Activated T-helper 1 cell treated with anti-CD3 and anti-CD28 coated beads, Interleukin-12 subunit alpha, Interleukin-12 subunit beta, Interleukin-2, Interleukin-4 antibody, amounts not matched to agents 30 ng/mL and 10 ng/mL and 1 ng/mL, durations not matched to agents 14 hours and 24 hours and 36 hours (primary cell): Measurements from ENCODE around the gene PPARD. TPM values are rescaled to one million over a fixed set of nuclear protein-coding genes. Genes with fewer than 3 reads are reported as not detected.

Experiments used
- DNase-seq: peaks from one replicate; pipeline ENCODE4 v3.0.0; 2021; ENCODE audit warnings: low spot score
- H3K27ac Mint-ChIP-seq: one replicate; pipeline ENCODE4 v1.8.0; 2021; ENCODE audit warnings: mild to moderate bottlenecking, mixed read lengths
- H3K27me3 Mint-ChIP-seq: one replicate; pipeline ENCODE4 v1.8.0; 2022; ENCODE audit warnings: mild to moderate bottlenecking, moderate library complexity, mixed read lengths; ENCODE audit not compliant: insufficient read depth
- H3K36me3 Mint-ChIP-seq: one replicate; pipeline ENCODE4 v1.8.0; 2021; ENCODE audit warnings: low read depth, mixed read lengths
- H3K4me1 Mint-ChIP-seq: one replicate; pipeline ENCODE4 v1.8.0; 2021; ENCODE audit warnings: low read depth, mixed read lengths
- H3K4me3 Mint-ChIP-seq: one replicate; pipeline ENCODE4 v1.8.0; 2021; ENCODE audit warnings: mild to moderate bottlenecking, moderate library complexity, mixed read lengths
- H3K9me3 Mint-ChIP-seq: one replicate; pipeline ENCODE4 v1.8.0; 2021; ENCODE audit warnings: mixed read lengths
- intact Hi-C: fragments of 100-400 bp; cut with micrococcal nuclease; formaldehyde crosslinking; loops from one replicate; pipeline ENCODE4 v1.15.1; 2024
- total RNA-seq: library from RNA; stranded (reverse); gene quantifications from 2 replicates; pipeline ENCODE4 v1.2.3, GENCODE V29; 2022

Gene PPARD
- total RNA-seq: 17.4 and 18.8 TPM in 2 replicates

- intact Hi-C loops: loop anchor here (1.0 to 5.0 kb wide), 9 partner anchors 26 to 395 kb away; partner anchors contain the start of genes ARMC12, DEF6, RPL10A and ZNF76
- peaks cover 28% of the 10 kb centered on the region for H3K36me3 Mint-ChIP-seq
- H3K27ac Mint-ChIP-seq: peak within 1 kb of the TSS; percentile 84
- peak within 1 kb of the TSS; percentile 93 for H3K4me3 Mint-ChIP-seq
- H3K27me3 Mint-ChIP-seq: no peaks in the 10 kb centered on the region
- peaks cover 33% of the 10 kb centered on the region for H3K4me1 Mint-ChIP-seq
- no peaks in the 10 kb centered on the region for H3K9me3 Mint-ChIP-seq
- peak; percentile 96 for DNase-seq
Measured at GRCh38 chr6:35342258-35343091, at the start of gene PPARD. TSS of gene PPARD (plus strand) at chr6:35342558. CDS start at chr6:35411088, 68,530 bp downstream.

DNA sequence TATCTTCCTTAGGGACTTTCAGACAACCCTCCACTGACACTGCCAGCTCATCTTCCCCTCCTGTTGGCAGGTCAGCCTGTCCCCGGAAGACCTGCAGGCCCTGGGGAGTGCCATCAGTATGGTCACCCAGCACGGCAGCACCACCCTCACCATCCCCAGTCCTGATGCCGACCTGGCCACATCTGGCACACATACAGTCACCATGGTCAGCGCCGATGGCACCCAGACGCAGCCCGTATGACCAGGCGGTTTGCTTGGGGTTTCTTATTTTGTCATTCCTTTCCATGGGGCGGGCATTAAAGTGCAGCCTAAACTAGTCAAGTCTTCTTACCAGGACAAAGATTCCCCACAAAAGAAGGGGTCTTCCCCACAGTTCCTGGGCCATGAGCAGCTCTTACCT, 48.7 kb upstream of the PPARD start:
- H3K4me3 Mint-ChIP-seq: no peak overlapping the region
- peaks cover 11% of the 10 kb centered on the region for H3K4me1 Mint-ChIP-seq
- no peak overlapping the region for H3K27ac Mint-ChIP-seq
- H3K27me3 Mint-ChIP-seq: no peaks in the 10 kb centered on the region
- DNase-seq: no peak
- H3K36me3 Mint-ChIP-seq: peaks cover 16% of the 10 kb centered on the region
- H3K9me3 Mint-ChIP-seq: no peaks in the 10 kb centered on the region
- intact Hi-C loops: loop anchor here (1.0 to 2.0 kb wide), 2 partner anchors 291 to 443 kb away; partner anchors contain the start of gene ARMC12

GRCh38 chr6:35294308-35294945, 47.9 kb upstream of the PPARD start:
- Mint-ChIP-seq H3K4me1 (peaks cover 18% of the 10 kb centered on the region), H3K27ac (no peak overlapping the region), H3K9me3 (no peaks in the 10 kb centered on the region), H3K27me3 (no peaks in the 10 kb centered on the region), H3K4me3 (no peak overlapping the region), H3K36me3 (peaks cover 20% of the 10 kb centered on the region)
- DNase-seq: peak; percentile 45
- intact Hi-C loops: loop anchor here (1.0 to 2.0 kb wide), 2 partner anchors 290 to 442 kb away; partner anchors contain the start of gene ARMC12

GRCh38 chr6:35295036-35295435, 47.3 kb upstream of the PPARD start:
- H3K4me3 Mint-ChIP-seq: no peak overlapping the region
- no peak for DNase-seq
- peaks cover 24% of the 10 kb centered on the region for H3K36me3 Mint-ChIP-seq
- H3K27ac Mint-ChIP-seq: no peak overlapping the region
- intact Hi-C loops: loop anchor here (2.0 to 5.0 kb wide), 2 partner anchors 408 to 442 kb away; partner anchors contain the start of genes ANKS1A, ARMC12 and TAF11
- no peaks in the 10 kb centered on the region for H3K9me3 Mint-ChIP-seq
- H3K4me1 Mint-ChIP-seq: peaks cover 24% of the 10 kb centered on the region
- H3K27me3 Mint-ChIP-seq: no peaks in the 10 kb centered on the region

DNA sequence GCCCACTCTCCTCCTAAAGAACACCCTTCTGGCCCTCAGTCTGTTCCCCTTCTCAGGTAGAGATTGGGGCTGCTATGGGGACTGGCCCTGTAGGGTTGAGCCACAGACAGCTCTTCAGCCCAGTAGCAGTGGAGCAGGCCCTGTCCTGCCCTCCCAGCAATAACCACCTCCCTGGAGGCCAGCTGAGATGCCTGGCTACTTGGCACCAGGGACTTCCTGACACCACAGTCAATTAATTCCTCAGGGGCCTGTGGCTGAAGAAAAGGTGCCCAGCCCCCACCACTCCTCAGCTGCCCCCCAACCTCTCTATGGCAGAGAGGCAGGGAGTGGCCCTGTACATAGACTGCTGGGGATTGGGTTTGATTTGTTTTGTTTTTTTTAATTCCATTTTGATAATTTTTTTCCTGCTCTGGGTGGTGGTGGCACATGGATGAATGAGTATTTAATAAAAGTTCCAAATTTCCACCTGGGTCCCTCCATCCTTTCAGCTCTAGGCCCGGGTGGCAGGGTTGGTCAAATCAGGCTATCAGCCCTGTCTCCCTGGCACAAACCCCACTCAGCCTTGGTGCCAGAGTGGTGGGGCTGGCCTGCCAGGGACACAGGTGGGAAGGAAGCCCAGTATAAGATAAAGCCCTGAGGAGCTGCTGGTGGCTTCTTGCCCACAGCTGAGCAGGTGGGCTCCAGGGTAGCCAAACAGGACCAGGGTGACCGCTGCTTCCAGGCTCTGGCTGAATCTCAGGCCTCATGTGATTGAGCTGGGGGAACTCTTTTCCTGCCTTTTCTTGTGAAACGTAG, 46.6 kb upstream of the PPARD start:
- Mint-ChIP-seq H3K9me3 (no peaks in the 10 kb centered on the region), H3K27ac (peak overlapping the region; percentile 40), H3K4me3 (no peak overlapping the region), H3K4me1 (peaks cover 31% of the 10 kb centered on the region), H3K36me3 (peaks cover 26% of the 10 kb centered on the region), H3K27me3 (no peaks in the 10 kb centered on the region)
- intact Hi-C loops: loop anchor here (2.0 to 5.0 kb wide), 3 partner anchors 15 to 441 kb away; partner anchors contain the start of genes ANKS1A, ARMC12 and TAF11
- no peak for DNase-seq

GRCh38 chr6:35296931-35297600, 45.3 kb upstream of the PPARD start:
- H3K36me3 Mint-ChIP-seq: peaks cover 28% of the 10 kb centered on the region
- H3K4me1 Mint-ChIP-seq: peaks cover 41% of the 10 kb centered on the region
- DNase-seq: no peak
- no peaks in the 10 kb centered on the region for H3K27me3 Mint-ChIP-seq
- H3K9me3 Mint-ChIP-seq: no peaks in the 10 kb centered on the region
- intact Hi-C loops: loop anchor here (1.0 to 5.0 kb wide), 6 partner anchors 14 to 410 kb away; partner anchors contain the start of genes ANKS1A, PPARD, RPL10A and TAF11
- peak overlapping the region; percentile 88 for H3K4me3 Mint-ChIP-seq
- H3K27ac Mint-ChIP-seq: peak overlapping the region; percentile 98

DNA sequence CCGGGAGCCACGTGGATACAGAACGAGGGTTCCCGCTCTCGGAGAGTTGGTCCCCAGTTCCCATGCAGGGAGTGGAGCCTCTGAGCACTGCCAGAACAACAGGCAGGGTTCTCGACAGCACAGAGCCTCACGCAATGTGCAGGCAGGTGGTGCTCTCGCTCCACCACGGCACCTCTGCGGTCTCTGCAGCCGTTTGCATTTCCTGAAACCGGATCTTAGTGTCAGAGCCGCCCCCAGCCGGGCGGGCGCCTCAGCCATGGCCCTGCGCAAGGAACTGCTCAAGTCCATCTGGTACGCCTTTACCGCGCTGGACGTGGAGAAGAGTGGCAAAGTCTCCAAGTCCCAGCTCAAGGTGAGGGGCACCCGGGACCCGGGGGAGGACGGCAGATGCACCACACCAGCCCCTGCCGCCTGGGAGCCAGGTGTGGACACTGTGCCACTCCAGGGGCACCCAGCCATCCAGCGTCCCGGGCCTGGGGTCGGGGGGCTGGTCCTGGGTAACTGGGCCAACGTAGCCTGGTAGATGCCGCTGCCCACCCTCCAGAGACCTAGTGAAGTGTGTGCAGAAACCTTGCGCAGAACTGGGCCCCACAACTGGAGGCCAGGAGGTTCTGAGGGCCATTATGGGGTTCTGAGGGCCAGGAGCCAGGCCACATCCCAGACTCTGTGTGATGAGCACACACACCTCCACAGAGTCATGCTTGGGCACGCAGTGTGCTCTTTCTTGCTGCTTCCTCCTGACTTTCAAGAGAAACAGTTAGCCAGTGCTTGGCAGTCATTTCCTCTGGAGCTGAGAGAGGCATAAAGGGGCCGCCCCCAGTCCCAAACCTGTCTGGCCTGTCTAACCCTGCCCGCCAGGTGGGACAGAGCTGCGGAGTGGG, 44.5 kb upstream of the PPARD start, which contains the start of gene DEF6:
Gene DEF6, plus strand, starts transcription at position 218 of the 881 bp plus-strand sequence. Its CDS starts 39 bp downstream, at position 257.
- H3K9me3 Mint-ChIP-seq: no peaks in the 10 kb centered on the region
- intact Hi-C loops: loop anchor here (1.0 to 5.0 kb wide), 7 partner anchors 13 to 411 kb away; partner anchors contain the start of genes ANKS1A, PPARD, RPL10A and TAF11
- peak within 1 kb of the TSS; percentile 88 for H3K4me3 Mint-ChIP-seq
- no peaks in the 10 kb centered on the region for H3K27me3 Mint-ChIP-seq
- H3K27ac Mint-ChIP-seq: peak within 1 kb of the TSS; percentile 98
- H3K4me1 Mint-ChIP-seq: peaks cover 48% of the 10 kb centered on the region
- peaks cover 28% of the 10 kb centered on the region for H3K36me3 Mint-ChIP-seq
- DNase-seq: peak; percentile 85

DNA sequence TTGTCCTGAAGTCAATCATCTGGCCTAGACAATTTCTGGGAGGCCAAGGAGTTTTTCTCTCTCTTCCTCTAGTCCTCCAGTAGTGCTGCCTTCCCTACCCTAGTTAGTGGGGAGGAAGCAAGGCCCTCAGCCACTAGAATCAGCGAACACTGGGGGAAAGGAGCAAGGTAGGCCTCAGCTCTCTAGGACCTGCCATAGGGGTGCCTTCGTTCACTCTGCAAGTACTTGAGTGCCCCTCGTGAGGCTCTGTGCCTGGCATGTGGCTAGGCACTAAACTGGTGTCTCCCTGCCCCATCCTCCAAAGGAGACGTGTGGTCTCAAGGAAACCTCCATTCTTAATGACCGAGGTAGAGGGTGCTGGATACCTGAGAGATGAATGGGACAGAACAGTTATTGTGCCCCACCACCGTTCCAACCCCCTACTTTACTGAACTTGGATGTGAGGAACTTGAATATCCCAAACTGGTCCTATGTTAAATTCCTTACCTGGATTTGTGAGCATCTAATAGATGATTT, 43.7 kb upstream of the PPARD start:
- H3K9me3 Mint-ChIP-seq: no peaks in the 10 kb centered on the region
- DNase-seq: no peak
- peak overlapping the region; percentile 98 for H3K27ac Mint-ChIP-seq
- peaks cover 55% of the 10 kb centered on the region for H3K4me1 Mint-ChIP-seq
- intact Hi-C loops: loop anchor here (1.0 to 5.0 kb wide), 2 partner anchors 70 to 411 kb away; partner anchors contain the start of genes ANKS1A and TAF11
- H3K36me3 Mint-ChIP-seq: peaks cover 29% of the 10 kb centered on the region
- peak overlapping the region; percentile 88 for H3K4me3 Mint-ChIP-seq
- no peaks in the 10 kb centered on the region for H3K27me3 Mint-ChIP-seq

DNA sequence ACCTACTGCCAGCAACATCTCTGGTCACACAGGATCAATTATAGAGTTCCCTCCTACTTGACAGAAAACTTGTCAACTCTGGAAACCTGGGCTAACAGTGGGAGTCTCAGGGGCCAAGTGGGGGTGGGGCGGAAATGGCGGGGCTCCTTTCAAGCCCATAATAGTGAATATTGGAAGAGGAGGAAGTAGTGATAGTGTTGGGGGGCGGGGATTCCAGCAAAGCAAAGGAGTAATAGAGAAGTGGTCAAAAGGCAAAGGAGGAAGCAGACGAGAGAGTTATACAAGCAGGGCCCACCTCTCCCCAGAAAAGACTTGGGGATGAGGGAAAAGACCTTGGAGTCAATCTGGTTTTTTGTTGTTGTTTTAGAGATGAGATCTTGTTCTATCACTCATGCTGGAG, 42.7 kb upstream of the PPARD start:
- no peak for DNase-seq
- Mint-ChIP-seq H3K27ac (peak overlapping the region; percentile 98), H3K4me1 (peaks cover 65% of the 10 kb centered on the region), H3K36me3 (peaks cover 32% of the 10 kb centered on the region), H3K4me3 (peak overlapping the region; percentile 88), H3K27me3 (no peaks in the 10 kb centered on the region), H3K9me3 (no peaks in the 10 kb centered on the region)
- intact Hi-C loops: loop anchor here (5.0 kb wide), 1 partner anchor 412 kb away; the partner anchor contains the start of genes ANKS1A and TAF11

GRCh38 chr6:35300848-35301247, 41.5 kb upstream of the PPARD start:
- intact Hi-C loops: no loop called here
- Mint-ChIP-seq H3K27ac (peak overlapping the region; percentile 98), H3K9me3 (no peaks in the 10 kb centered on the region), H3K4me3 (peak overlapping the region; percentile 88), H3K4me1 (peaks cover 65% of the 10 kb centered on the region), H3K36me3 (peaks cover 32% of the 10 kb centered on the region), H3K27me3 (no peaks in the 10 kb centered on the region)
- no peak for DNase-seq
